ENCODE results near the gene CEP78. TPM values are rescaled to one million over a fixed set of nuclear protein-coding genes. Genes with fewer than 3 reads are reported as not detected.
A peak's percentile ranks its signal among the peaks of the same experiment; 100 is the strongest.
"Not testable (repeated sequence)": the region's sequence is repeated elsewhere in the genome, so short reads cannot be mapped to it uniquely, and the experiment has no call there.

The CEP78 gene
- total and polyA plus RNA-seq, 3 experiments from 2014 or later, result 29.4 to 44.1 (median 37.9) TPM

GRCh38 chr9:78272307-78272706, 36.4 kb downstream of the CEP78 start:
- DNase-seq, result no peak
- no peak overlapping the region for H3K4me3 Mint-ChIP-seq
- H3K9me3 ChIP-seq (ENCODE audit: low read length), result no peaks in the 10 kb centered on the region
- peaks cover 7% of the 10 kb centered on the region for H3K36me3 ChIP-seq (ENCODE audit: insufficient read depth, low read length)
- H3K27me3 Mint-ChIP-seq, result no peaks in the 10 kb centered on the region
- H3K4me1 ChIP-seq (ENCODE audit: insufficient read depth, low read length), result no peaks in the 10 kb centered on the region
- no peak overlapping the region for H3K27ac ChIP-seq (ENCODE audit: low read depth, low read length)
- H3K27me3 ChIP-seq (ENCODE audit: insufficient read depth, low read length, poor library complexity, severe bottlenecking), result no peaks in the 10 kb centered on the region
- H3K9me3 Mint-ChIP-seq, result no peaks in the 10 kb centered on the region
- no peaks in the 10 kb centered on the region for H3K4me1 Mint-ChIP-seq
- ChIA-PET POLR2A (no interaction called here), CTCF (interaction anchor here (0.9 kb wide), 1 partner anchor 153 kb away, joined by 3 read pairs; no protein-coding TSS in a partner anchor)
- peaks cover 32 to 41% (median 35%) of the 10 kb centered on the region in 3 donors for H3K36me3 Mint-ChIP-seq
- H3K4me3 ChIP-seq (ENCODE audit: low read length), result no peak overlapping the region
- no peak overlapping the region for H3K27ac Mint-ChIP-seq

- Histone ChIP-seq H3K4me1 (ENCODE audit: insufficient read depth, low read length) (no peaks in the 10 kb centered on the region), H3K4me3 (ENCODE audit: low read length) (no peak overlapping the region), H3K9me3 (ENCODE audit: low read length) (no peaks in the 10 kb centered on the region), H3K27me3 (ENCODE audit: insufficient read depth, low read length, poor library complexity, severe bottlenecking) (no peaks in the 10 kb centered on the region), H3K27ac (ENCODE audit: low read depth, low read length) (no peak overlapping the region), H3K36me3 (ENCODE audit: insufficient read depth, low read length) (no peaks in the 10 kb centered on the region)
- no peak overlapping the region for H3K4me3 Mint-ChIP-seq
- no peaks in the 10 kb centered on the region for H3K9me3 Mint-ChIP-seq
- H3K36me3 Mint-ChIP-seq, result peaks cover 26 to 29% (median 26%) of the 10 kb centered on the region in 3 donors
- ChIA-PET POLR2A (no interaction called here), CTCF (interaction anchor here (0.7 kb wide), 1 partner anchor 19 kb away, joined by 3 read pairs; no protein-coding TSS in a partner anchor)
- no peaks in the 10 kb centered on the region for H3K27me3 Mint-ChIP-seq
- DNase-seq, result no peak
- peaks cover 0 to 8% (median 0%) of the 10 kb centered on the region in 3 donors for H3K4me1 Mint-ChIP-seq
- peak overlapping the region in 1 of 8 donors; percentile 10 for H3K27ac Mint-ChIP-seq
Measured at GRCh38 chr9:78273761-78274160, 37.9 kb downstream of the CEP78 start.

- no peak overlapping the region for H3K27ac ChIP-seq (ENCODE audit: low read depth, low read length)
- H3K4me3 Mint-ChIP-seq, result no peak overlapping the region
- peaks cover 0 to 1% (median 0%) of the 10 kb centered on the region in 5 donors for H3K9me3 Mint-ChIP-seq
- peak overlapping the region in 1 of 8 donors; percentile 3 for H3K27ac Mint-ChIP-seq
- no peak overlapping the region for H3K4me3 ChIP-seq (ENCODE audit: low read length)
- H3K4me1 Mint-ChIP-seq, result peaks cover 0 to 8% (median 0%) of the 10 kb centered on the region in 3 donors
- H3K36me3 Mint-ChIP-seq, result peaks cover 0 to 6% (median 0%) of the 10 kb centered on the region in 3 donors
- no peak for DNase-seq
- POLR2A ChIA-PET, result no interaction called here
- CTCF ChIA-PET, result interaction anchor here (1.2 kb wide), 1 partner anchor 163 kb away, joined by 3 read pairs; no protein-coding TSS in a partner anchor
- no peaks in the 10 kb centered on the region for H3K4me1 ChIP-seq (ENCODE audit: insufficient read depth, low read length)
- no peaks in the 10 kb centered on the region for H3K27me3 Mint-ChIP-seq
- no peaks in the 10 kb centered on the region for H3K27me3 ChIP-seq (ENCODE audit: insufficient read depth, low read length, poor library complexity, severe bottlenecking)
- no peaks in the 10 kb centered on the region for H3K9me3 ChIP-seq (ENCODE audit: low read length)
- H3K36me3 ChIP-seq (ENCODE audit: insufficient read depth, low read length), result no peaks in the 10 kb centered on the region
Measured at GRCh38 chr9:78278177-78278777, 42.4 kb downstream of the CEP78 start.

- POLR2A ChIA-PET, result no interaction called here
- Mint-ChIP-seq H3K4me1 (peaks cover 0 to 8% (median 0%) of the 10 kb centered on the region in 3 donors), H3K4me3 (no peak overlapping the region), H3K36me3 (peaks cover 0 to 3% (median 0%) of the 10 kb centered on the region in 3 donors), H3K27me3 (no peaks in the 10 kb centered on the region), H3K27ac (peak overlapping the region in 1 of 8 donors; percentile 3), H3K9me3 (peaks cover 0 to 2% (median 0%) of the 10 kb centered on the region in 5 donors)
- Histone ChIP-seq H3K36me3 (ENCODE audit: insufficient read depth, low read length) (no peaks in the 10 kb centered on the region), H3K27ac (ENCODE audit: low read depth, low read length) (no peak overlapping the region), H3K27me3 (ENCODE audit: insufficient read depth, low read length, poor library complexity, severe bottlenecking) (no peaks in the 10 kb centered on the region), H3K4me1 (ENCODE audit: insufficient read depth, low read length) (no peaks in the 10 kb centered on the region), H3K4me3 (ENCODE audit: low read length) (no peak overlapping the region), H3K9me3 (ENCODE audit: low read length) (no peaks in the 10 kb centered on the region)
- CTCF ChIA-PET, result interaction anchor here (1.2 kb wide), 1 partner anchor 163 kb away, joined by 3 read pairs; no protein-coding TSS in a partner anchor
- DNase-seq, result no peak
Measured at GRCh38 chr9:78278801-78279200, 42.9 kb downstream of the CEP78 start.

- H3K27ac ChIP-seq (ENCODE audit: low read depth, low read length), result no peak overlapping the region
- Mint-ChIP-seq H3K27me3 (peaks cover 0 to under 1% of the 10 kb centered on the region in 2 donors), H3K9me3 (peaks cover 0 to 2% (median 0%) of the 10 kb centered on the region in 5 donors), H3K27ac (no peak overlapping the region), H3K4me3 (no peak overlapping the region), H3K36me3 (no peaks in the 10 kb centered on the region), H3K4me1 (peaks cover 0 to 8% (median 0%) of the 10 kb centered on the region in 3 donors)
- DNase-seq, result no peak
- no peak overlapping the region for H3K4me3 ChIP-seq (ENCODE audit: low read length)
- CTCF ChIA-PET, result no interaction called here
- H3K27me3 ChIP-seq (ENCODE audit: insufficient read depth, low read length, poor library complexity, severe bottlenecking), result no peaks in the 10 kb centered on the region
- POLR2A ChIA-PET, result no interaction called here
- no peaks in the 10 kb centered on the region for H3K36me3 ChIP-seq (ENCODE audit: insufficient read depth, low read length)
- no peaks in the 10 kb centered on the region for H3K4me1 ChIP-seq (ENCODE audit: insufficient read depth, low read length)
- no peaks in the 10 kb centered on the region for H3K9me3 ChIP-seq (ENCODE audit: low read length)
Measured at GRCh38 chr9:78280982-78281668, 45.2 kb downstream of the CEP78 start.

GRCh38 chr9:78284181-78284580, 48.3 kb downstream of the CEP78 start:
- H3K36me3 ChIP-seq (ENCODE audit: insufficient read depth, low read length); H3K4me1 ChIP-seq (ENCODE audit: insufficient read depth, low read length); H3K4me3 ChIP-seq (ENCODE audit: low read length); POLR2A ChIA-PET; H3K27me3 ChIP-seq (ENCODE audit: insufficient read depth, low read length, poor library complexity, severe bottlenecking); H3K27ac ChIP-seq (ENCODE audit: low read depth, low read length); H3K9me3 ChIP-seq (ENCODE audit: low read length); H3K27ac Mint-ChIP-seq; H3K9me3 Mint-ChIP-seq; H3K27me3 Mint-ChIP-seq; H3K4me1 Mint-ChIP-seq; H3K4me3 Mint-ChIP-seq; DNase-seq; H3K36me3 Mint-ChIP-seq; CTCF ChIA-PET: not testable (repeated sequence)

GRCh38 chr9:78286125-78286524, 50.2 kb downstream of the CEP78 start:
- no peak overlapping the region for H3K27ac ChIP-seq (ENCODE audit: low read depth, low read length)
- ChIA-PET POLR2A (no interaction called here), CTCF (no interaction called here)
- peaks cover 4 to 8% of the 10 kb centered on the region in 2 donors for H3K27me3 Mint-ChIP-seq
- H3K4me1 ChIP-seq (ENCODE audit: insufficient read depth, low read length), result no peaks in the 10 kb centered on the region
- H3K9me3 ChIP-seq (ENCODE audit: low read length), result no peaks in the 10 kb centered on the region
- no peaks in the 10 kb centered on the region for H3K4me1 Mint-ChIP-seq
- no peak overlapping the region for H3K4me3 Mint-ChIP-seq
- no peaks in the 10 kb centered on the region for H3K36me3 ChIP-seq (ENCODE audit: insufficient read depth, low read length)
- DNase-seq, result no peak
- H3K36me3 Mint-ChIP-seq, result no peaks in the 10 kb centered on the region
- H3K4me3 ChIP-seq (ENCODE audit: low read length), result no peak overlapping the region
- H3K9me3 Mint-ChIP-seq, result peaks cover 0 to 2% (median 0%) of the 10 kb centered on the region in 5 donors
- H3K27me3 ChIP-seq (ENCODE audit: insufficient read depth, low read length, poor library complexity, severe bottlenecking), result no peaks in the 10 kb centered on the region
- H3K27ac Mint-ChIP-seq, result no peak overlapping the region

- H3K9me3 Mint-ChIP-seq, result peaks cover 0 to 2% (median 0%) of the 10 kb centered on the region in 5 donors
- Histone ChIP-seq H3K27me3 (ENCODE audit: insufficient read depth, low read length, poor library complexity, severe bottlenecking) (no peaks in the 10 kb centered on the region), H3K4me3 (ENCODE audit: low read length) (no peak overlapping the region), H3K9me3 (ENCODE audit: low read length) (no peaks in the 10 kb centered on the region), H3K27ac (ENCODE audit: low read depth, low read length) (no peak overlapping the region), H3K36me3 (ENCODE audit: insufficient read depth, low read length) (no peaks in the 10 kb centered on the region), H3K4me1 (ENCODE audit: insufficient read depth, low read length) (no peaks in the 10 kb centered on the region)
- ChIA-PET POLR2A (no interaction called here), CTCF (no interaction called here)
- DNase-seq, result no peak
- H3K27ac Mint-ChIP-seq, result no peak overlapping the region
- H3K36me3 Mint-ChIP-seq, result no peaks in the 10 kb centered on the region
- H3K4me3 Mint-ChIP-seq, result no peak overlapping the region
- peaks cover 4 to 8% of the 10 kb centered on the region in 2 donors for H3K27me3 Mint-ChIP-seq
- no peaks in the 10 kb centered on the region for H3K4me1 Mint-ChIP-seq
Measured at GRCh38 chr9:78286946-78287388, 51.1 kb downstream of the CEP78 start.
